Esophagus squamous epithelium (tissue), 5 donors: ENCODE data around the gene LENG8. TPM values are rescaled to one million over a fixed set of nuclear protein-coding genes. Genes with fewer than 3 reads are reported as not detected.
"Not testable (repeated sequence)": the region's sequence is repeated elsewhere in the genome, so short reads cannot be mapped to it uniquely, and the experiment has no call there.

ENCODE experiments used
- DNase-seq: peaks from one replicate; lab custom pipeline; 2025; lab: John Stamatoyannopoulos, UW
- H3K27ac ChIP-seq, 4 donors: fragments of 200-600 bp; sonication (generic); one replicate each; pipeline ENCODE4 v1.5.1; 2016 to 2019; ENCODE audit warnings: mild to moderate bottlenecking in 1 of 4
- H3K27me3 ChIP-seq, 4 donors: fragments of 200-600 bp; sonication (generic); 1 replicate in 3 of 4; 2 replicates in 1 of 4; pipeline versions ENCODE4 v1.5.1 to v1.6.0; 2017 to 2021; ENCODE audit warnings: antibody characterized with exemption in 1 of 4
- H3K36me3 ChIP-seq, 3 donors: fragments of 200-600 bp; sonication (generic); one replicate each; pipeline ENCODE4 v1.5.1; 2016 to 2019
- H3K4me1 ChIP-seq, 3 donors: fragments of 200-600 bp; sonication (generic); one replicate each; pipeline ENCODE4 v1.5.1; 2017 to 2019
- H3K4me3 ChIP-seq, 4 donors: fragments of 200-600 bp; sonication (generic); 1 replicate in 3 of 4; 2 replicates in 1 of 4; pipeline ENCODE4 v1.5.1; 2016 to 2019; ENCODE audit warnings: mild to moderate bottlenecking in 2 of 4, moderate library complexity in 1 of 4
- H3K9me3 ChIP-seq, 3 donors: fragments of 200-600 bp; sonication (generic); one replicate each; pipeline ENCODE4 v1.5.1; 2016 to 2019
- POLR2A ChIP-seq, 4 donors: fragments of 450-650 bp; IDR thresholded peaks; one replicate each; pipeline ENCODE4 v1.6.1; 2017; ENCODE audit warnings: antibody characterized with exemption in 4 of 4, mild to moderate bottlenecking in 4 of 4, moderate library complexity in 3 of 4
- WGBS, 2 donors: methylation state at CpG; one replicate each; pipeline ENCODE4 v1.1.5; 2018; 5-methylcytosine and 5-hydroxymethylcytosine counted together
- intact Hi-C: fragments of 100-400 bp; cut with DNase I; formaldehyde crosslinking; loops from one replicate; pipeline ENCODE4 v1.15.0; 2022
- total RNA-seq, 4 donors: library from RNA; depleted of rRNA; stranded (reverse); fragments of >200 nt; gene quantifications; one replicate each; pipeline ENCODE4 v1.1.0, GENCODE V29; 2016
- TF ChIP-seq, protein P1 (sequence below), 6 experiments: fragments of 450-650 bp in 4 of 6; fragments of 200-600 bp in 2 of 6; sonication (generic) in 2 of 6; IDR thresholded peaks; one replicate each; pipeline ENCODE4 v1.5.1; 2016 to 2019; ENCODE audit warnings: antibody characterized with exemption in 6 of 6, mild to moderate bottlenecking in 4 of 6, moderate library complexity in 4 of 6
- donor health status: DM: yes; HTN: yes; CAD: no.

The LENG8 gene
- total RNA-seq, 4 donors from 2014 or later = 22.9 to 95.2 (median 49.6) TPM

- H3K36me3 ChIP-seq = peaks cover 11 to 25% (median 14%) of the 10 kb centered on the region in 3 donors
Measured at GRCh38 chr19:54464630-54465425, 15.8 kb downstream of the LENG8 start.

GRCh38 chr19:54465426-54466109 is 16.6 kb downstream of the LENG8 start:
- WGBS, 2 donors = 89 to 91% methylated on average over 22 to 28 of the region's 49 CpGs
- Histone ChIP-seq H3K27me3 (peaks cover 0 to 15% (median 0%) of the 10 kb centered on the region in 4 donors), H3K27ac (peak overlapping the region; percentile 6 to 100 (median 100)), H3K9me3 (no peaks in the 10 kb centered on the region), H3K4me1 (peaks cover 28 to 70% (median 30%) of the 10 kb centered on the region in 3 donors), H3K36me3 (peaks cover 8 to 18% (median 10%) of the 10 kb centered on the region in 3 donors), H3K4me3 (peak overlapping the region in 3 of 4 donors; percentile 61 to 84 (median 76))
- DNase-seq = no peak
- intact Hi-C loops = no loop called here
- TF ChIP-seq POLR2A (IDR thresholded peaks at IDR 0.05) = no peak
- TF ChIP-seq, protein P1, sequence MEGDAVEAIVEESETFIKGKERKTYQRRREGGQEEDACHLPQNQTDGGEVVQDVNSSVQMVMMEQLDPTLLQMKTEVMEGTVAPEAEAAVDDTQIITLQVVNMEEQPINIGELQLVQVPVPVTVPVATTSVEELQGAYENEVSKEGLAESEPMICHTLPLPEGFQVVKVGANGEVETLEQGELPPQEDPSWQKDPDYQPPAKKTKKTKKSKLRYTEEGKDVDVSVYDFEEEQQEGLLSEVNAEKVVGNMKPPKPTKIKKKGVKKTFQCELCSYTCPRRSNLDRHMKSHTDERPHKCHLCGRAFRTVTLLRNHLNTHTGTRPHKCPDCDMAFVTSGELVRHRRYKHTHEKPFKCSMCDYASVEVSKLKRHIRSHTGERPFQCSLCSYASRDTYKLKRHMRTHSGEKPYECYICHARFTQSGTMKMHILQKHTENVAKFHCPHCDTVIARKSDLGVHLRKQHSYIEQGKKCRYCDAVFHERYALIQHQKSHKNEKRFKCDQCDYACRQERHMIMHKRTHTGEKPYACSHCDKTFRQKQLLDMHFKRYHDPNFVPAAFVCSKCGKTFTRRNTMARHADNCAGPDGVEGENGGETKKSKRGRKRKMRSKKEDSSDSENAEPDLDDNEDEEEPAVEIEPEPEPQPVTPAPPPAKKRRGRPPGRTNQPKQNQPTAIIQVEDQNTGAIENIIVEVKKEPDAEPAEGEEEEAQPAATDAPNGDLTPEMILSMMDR (IDR thresholded peaks at IDR 0.05) = no peak

More at GRCh38 chr19:54464630-54465425, 15.8 kb downstream of the LENG8 start:
- Histone ChIP-seq H3K27me3 (peaks cover 0 to 8% (median 0%) of the 10 kb centered on the region in 4 donors), H3K4me3 (peak overlapping the region; percentile 56 to 84 (median 68)), H3K4me1 (peaks cover 23 to 70% (median 28%) of the 10 kb centered on the region in 3 donors), H3K27ac (peak overlapping the region; percentile 95 to 100 (median 100)), H3K9me3 (no peaks in the 10 kb centered on the region)
- DNase-seq = peak; percentile 77
- WGBS, 2 donors = 0% methylated on average over 7 of the region's 87 CpGs; no CpG with 5 or more reads in 1 of the 2 donors
- TF ChIP-seq, protein P1 (IDR thresholded peaks at IDR 0.05) = peak in 3 of 6 experiments; percentile 18 to 22 (median 20)
- TF ChIP-seq POLR2A (IDR thresholded peaks at IDR 0.05) = peak in 2 of 4 donors; percentile 11 to 64
- intact Hi-C loops = no loop called here

DNA sequence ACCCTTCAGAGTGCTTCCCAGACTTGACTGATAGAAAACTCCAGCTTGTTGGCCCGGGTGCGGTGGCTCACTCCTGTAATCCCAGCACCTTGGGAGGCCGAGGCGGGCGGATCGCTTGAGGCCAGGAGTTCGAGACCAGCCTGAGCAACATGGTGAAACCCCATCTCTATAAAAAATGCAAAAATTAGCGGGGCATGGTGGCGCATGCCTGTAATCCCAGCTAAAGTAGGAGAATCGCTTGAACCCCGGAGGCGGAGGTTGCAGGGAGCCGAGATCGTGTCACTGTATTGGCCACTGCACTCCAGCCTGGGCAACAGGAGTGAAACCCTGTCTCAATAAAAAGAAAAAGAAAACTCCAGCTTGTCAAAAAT is 17.1 kb downstream of the LENG8 start:
- Histone ChIP-seq H3K36me3 (peaks cover 3 to 12% (median 4%) of the 10 kb centered on the region in 3 donors), H3K27ac (peak overlapping the region in 2 of 4 donors; percentile 99 to 100), H3K4me1 (peaks cover 27 to 70% (median 34%) of the 10 kb centered on the region in 3 donors), H3K27me3 (peaks cover 0 to 20% (median 0%) of the 10 kb centered on the region in 4 donors)
- DNase-seq, H3K4me3 ChIP-seq, intact Hi-C loops, H3K9me3 ChIP-seq: not testable (repeated sequence)
- WGBS, 2 donors = 80 to 82% methylated on average over 8 of the region's 14 CpGs

GRCh38 chr19:54469496-54469934 is 20.5 kb downstream of the LENG8 start:
- intact Hi-C loops = no loop called here
- Histone ChIP-seq H3K4me1 (peaks cover 18 to 59% (median 26%) of the 10 kb centered on the region in 3 donors), H3K4me3 (no peak overlapping the region), H3K9me3 (no peaks in the 10 kb centered on the region), H3K27me3 (peaks cover 0 to 32% (median 0%) of the 10 kb centered on the region in 4 donors), H3K36me3 (no peaks in the 10 kb centered on the region), H3K27ac (peak overlapping the region; percentile 46 to 88 (median 75))
- DNase-seq = no peak
- TF ChIP-seq, protein P1 (IDR thresholded peaks at IDR 0.05) = no peak
- no peak for TF ChIP-seq POLR2A (IDR thresholded peaks at IDR 0.05)
- 38 to 47% methylated on average over 8 of the region's 8 CpGs for WGBS, 2 donors

DNA sequence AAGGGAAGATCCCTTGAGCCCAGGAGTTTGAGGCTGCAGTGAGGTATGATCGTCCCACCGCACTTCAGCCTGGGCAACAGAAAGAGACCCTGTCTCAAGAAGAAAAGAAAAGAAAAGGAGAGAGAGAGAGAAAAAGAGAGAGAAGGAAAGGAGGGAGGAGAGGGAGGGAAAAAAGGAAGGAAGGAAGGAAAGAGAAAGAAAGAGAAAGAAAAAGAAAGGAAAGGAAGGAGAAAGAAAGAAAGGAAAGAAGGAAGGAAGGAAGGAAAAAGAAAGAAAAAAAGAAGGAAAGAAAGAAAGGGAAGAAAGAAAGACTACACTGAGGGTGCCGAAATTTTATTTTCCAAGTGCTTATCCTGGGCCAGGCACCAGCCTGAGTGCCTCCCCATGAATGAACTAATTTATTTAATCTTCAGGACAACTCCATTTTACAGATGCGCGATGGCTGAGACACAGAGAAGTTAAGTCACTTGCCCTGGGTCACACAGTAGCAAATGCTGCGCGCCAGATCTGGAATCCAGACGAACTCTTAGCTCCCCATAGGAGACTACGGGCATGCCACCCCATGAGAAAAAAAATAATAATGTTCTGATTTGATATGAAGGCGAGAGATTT is 21.4 kb downstream of the LENG8 start:
- Histone ChIP-seq H3K27ac (peak overlapping the region; percentile 82 to 88 (median 84)), H3K36me3 (no peaks in the 10 kb centered on the region), H3K9me3 (no peaks in the 10 kb centered on the region), H3K4me3 (peak overlapping the region; percentile 56 to 72 (median 59)), H3K27me3 (peaks cover 0 to 38% (median 0%) of the 10 kb centered on the region in 4 donors), H3K4me1 (peaks cover 18 to 52% (median 26%) of the 10 kb centered on the region in 3 donors)
- intact Hi-C loops = no loop called here
- 71 to 74% methylated on average over 10 of the region's 10 CpGs for WGBS, 2 donors
- no peak for DNase-seq
- TF ChIP-seq POLR2A (IDR thresholded peaks at IDR 0.05) = no peak
- TF ChIP-seq, protein P1 (IDR thresholded peaks at IDR 0.05) = no peak
